ENCODE data around the gene HEMK1.
A peak's percentile ranks its signal among the peaks of the same experiment; 100 is the strongest.

Gene HEMK1

DNA sequence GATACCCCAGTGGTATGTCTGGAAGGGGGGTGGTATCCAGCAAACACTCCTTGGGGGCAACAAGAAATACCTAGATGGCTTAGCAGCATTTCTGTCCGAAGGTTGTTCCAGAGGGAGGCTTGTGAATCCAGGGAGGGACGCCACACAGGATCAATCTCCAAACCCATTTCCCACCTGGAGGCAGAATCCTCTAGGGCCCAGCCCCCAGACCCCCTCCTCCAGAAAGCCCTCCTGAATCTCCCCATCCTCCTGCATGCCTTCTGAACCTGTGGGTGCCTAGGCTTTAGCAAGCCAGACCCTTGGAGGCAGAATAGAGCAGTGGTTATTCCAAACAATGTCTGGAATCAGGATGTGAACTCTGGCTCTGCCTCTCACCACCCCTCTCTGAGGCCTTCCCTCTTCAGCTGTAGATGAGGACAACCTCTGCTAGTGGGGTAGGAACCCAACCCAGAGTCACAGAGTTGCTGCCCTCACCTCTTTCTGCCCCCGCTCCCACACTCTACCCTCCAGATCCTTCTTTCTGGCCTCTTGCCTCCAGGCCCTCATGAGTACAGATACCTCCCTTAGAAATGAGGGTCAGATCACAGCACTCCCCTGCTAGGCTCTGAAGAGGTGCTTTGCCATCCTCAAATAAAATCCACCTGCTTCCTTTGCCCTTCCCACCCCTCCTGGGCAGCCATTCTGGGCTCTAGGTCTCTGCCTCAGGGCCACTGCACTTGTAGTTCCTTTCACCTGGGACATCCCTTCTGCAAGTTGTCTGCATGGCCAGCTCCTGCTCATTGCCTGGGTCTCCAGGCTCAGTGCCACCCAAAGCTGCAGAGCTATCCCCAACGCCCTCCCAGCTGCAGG lies 34.2 kb downstream of the HEMK1 start:
- no peak for DNase-seq

DNA sequence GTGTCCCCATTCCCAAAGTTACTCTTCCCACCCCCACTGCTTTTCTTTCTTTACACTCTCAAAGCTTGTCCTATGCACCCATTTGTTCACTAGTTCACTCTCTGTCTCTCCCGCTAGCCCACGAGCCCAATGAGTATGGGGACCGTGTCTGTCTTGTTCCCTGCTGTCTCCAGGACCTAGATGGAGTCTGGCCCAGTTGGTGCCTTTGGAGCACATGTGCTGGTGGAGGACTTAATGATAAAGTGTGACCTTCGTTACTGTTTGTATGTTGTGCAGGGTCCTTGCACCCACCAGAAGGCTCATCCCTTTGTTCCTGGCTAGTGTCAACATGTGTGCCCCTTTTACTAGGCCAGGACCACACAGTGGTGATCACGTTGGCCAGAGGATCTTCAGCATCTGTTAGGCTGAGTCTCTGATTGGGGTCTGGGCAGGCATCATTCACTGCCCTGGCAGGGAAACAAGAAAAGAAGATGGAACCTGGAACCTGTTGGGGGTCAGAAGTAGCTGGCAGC lies 34.8 kb downstream of the HEMK1 start:
- DNase-seq = no peak

DNA sequence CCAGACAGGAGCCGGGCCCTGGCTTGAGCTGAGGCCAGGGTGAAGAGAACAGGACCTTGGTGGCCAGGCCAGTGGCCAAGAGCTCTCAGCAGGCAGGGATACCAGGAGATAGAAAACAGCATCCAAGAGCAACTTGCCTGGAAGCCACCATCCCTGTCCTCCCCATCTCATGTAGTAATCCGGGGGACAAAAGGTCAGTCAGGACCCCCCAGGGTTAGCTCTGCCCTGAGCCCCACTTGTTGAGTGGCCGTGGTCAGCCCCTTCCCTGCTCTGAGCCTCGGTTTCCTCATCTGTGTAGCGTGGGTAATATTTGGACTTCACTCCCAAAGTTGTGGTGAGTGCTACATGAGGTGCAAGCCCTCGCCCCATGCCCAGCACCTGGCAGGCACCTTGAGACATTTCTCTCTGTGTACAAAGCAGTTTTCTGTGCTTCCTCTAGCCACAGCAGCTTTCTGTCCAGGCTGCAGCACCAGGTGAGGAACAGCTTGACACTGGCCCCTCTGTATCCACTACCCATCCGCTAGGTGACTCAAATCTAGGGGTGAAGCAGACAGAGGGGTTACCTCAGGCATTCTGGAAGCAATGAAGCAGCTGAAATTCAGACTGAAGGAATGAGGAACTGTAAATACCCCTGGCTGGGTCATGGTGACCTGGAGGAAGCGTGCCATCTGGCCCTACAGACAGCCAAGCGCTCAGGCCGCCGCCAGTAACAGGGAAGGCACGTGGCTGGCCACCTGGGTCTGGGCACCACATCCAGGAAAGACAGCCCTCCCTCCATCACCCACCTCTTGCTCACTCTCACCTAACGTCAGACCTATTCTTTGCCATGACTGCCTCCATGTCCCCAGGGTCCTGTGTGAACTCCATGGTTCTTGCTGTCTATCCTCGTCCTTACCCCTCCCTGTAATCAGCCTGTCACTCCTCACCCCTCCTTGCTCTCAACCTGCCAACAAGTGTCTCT lies 35.6 kb downstream of the HEMK1 start:
- DNase-seq = no peak

DNA sequence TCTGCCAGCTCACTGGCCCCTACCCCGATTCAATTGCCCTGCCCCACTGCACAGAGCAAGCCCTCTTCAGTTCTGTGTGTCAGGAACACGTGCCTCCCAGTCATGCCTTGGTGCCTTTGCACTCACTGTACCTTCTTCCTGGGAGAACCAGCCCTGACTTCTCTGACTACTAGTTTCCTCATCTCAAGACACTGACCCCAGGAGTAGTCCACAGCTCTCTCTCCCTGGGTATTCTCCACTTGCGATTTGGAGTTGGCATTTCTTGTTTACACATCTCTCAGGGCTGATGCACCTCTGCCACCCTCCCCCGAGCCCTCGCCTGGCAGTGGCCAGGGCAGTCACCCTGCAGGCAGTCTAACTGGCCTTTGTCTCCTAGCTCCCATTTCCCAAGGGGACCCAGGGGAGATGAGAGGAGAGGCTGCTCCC lies 36.6 kb downstream of the HEMK1 start:
- DNase-seq = no peak

DNA sequence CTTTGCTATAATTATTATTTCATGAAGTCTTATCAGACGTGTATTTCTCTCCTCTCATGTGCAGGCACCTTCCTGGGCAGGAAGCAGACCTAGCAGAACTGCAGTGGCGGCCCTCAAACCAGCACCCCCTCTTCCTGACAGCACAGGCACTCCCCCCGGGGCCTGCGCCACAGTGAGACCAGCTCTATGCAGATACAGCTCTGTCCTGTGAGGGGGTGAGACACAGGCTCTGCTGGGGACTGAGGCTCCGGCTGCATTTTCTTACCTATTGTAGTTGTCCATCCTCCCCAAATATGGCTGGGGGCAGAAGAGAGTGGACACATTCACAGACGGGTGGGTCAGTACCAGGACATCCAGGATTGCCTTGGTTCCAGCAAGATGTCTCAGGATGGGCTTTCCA lies 37.3 kb downstream of the HEMK1 start:
- no peak for DNase-seq

DNA sequence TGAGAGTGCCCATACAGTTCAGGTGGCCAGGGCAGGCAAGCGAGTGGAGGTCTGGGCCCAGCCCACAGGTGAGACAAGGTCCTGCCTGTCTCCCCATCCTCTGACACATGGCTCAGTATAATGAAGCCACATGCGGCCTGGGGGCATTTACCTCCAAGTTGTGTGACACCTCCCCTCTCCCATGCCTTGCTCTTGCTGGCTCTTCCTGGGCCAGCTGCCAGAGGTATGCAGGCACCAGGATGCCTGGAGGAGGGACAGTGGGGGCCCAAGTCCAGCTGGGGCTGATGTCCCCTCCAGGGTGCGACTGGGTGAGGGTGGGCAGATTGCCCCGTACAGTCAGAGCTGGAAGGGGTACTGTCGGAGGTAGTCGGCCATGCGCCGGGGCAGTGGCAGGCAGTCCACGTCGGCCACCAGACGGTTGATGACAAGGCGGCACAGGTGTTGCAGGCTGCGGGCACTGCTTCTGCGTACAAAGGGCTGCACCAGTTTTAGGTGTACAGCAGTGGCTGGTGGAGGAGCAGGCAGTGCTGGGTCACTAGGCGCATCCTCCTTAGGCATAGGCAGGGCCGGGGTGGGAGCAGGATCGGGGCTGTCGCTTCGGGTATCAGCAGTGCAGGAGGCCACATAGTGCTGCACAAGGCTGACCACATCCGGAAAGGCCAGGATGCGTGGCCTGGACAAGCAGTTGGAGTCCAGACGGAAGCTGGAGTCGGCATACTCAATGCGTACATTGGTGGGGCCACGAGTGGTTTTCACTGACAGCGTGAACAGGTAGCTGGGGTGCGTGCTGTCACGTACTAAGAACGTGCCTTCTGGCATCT lies 38.2 kb downstream of the HEMK1 start:
- DNase-seq = no peak

DNA sequence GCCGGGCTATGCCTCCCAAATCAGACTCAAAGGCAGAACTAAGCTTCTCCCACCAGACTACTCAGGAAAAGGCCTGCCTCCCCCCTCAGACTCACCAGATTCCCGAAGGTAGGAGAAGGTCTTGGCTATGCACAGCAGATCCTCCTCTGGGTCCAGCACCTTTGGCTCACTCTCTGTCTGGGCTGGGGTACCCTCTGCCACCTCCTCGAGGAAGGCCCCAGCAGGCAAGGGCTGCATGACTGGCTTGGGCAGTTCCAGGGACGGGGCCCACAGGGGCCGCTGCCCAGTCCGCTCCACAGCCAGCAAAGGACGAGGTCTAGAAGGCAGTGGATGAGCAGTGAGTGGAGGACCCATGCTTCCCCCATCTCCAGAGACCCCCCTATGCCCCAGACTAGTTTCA lies 39.0 kb downstream of the HEMK1 start:
- no peak for DNase-seq

DNA sequence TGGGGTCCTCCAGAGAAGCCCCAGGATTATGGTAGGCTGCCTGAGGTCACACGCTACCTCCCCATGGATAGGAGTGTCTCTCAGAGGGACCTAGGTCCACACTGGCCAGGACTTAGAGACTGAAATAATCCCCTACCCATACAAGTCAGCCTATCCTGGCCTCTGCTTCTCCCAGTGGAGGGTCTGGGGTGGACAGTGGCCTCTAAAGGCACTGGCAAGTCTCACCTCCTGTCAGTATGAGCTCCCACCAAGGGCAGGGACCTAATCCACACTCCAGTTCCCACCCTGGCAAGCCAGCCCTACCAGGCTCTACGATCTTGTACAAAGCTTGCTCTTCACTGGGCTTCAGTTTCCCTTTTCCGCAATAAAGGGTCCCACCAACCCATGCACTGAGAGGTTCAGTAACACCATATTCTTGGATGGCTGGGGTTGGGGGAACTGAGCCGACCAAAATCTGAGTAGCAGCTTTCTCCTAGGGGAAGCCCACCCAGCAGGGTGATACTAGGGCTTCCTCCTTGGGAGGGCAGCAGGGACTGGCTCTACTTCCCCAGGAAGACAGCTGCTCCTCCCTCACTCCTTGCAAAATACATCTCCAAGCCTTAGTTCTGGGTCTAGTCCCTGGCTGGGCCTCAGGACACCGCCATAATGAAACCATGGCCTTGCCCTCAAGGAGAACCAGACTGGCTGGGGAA lies 39.9 kb downstream of the HEMK1 start:
- no peak for DNase-seq

DNA sequence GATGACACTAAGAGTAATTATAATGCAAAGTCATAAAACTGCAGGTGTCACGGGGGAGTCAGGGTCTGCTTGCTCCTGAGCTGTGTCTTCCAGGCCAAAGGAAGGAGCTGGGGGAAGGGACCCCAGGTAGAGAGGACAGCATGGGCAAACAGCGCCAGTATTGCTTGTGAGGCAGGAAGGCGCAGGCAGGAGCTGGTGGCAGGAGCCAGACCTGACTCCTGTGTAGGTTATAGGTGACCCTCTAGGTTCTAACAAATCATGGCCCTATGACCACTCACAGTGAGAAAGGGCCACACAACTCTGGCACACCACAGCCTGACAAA lies 40.4 kb downstream of the HEMK1 start:
- DNase-seq = no peak

DNA sequence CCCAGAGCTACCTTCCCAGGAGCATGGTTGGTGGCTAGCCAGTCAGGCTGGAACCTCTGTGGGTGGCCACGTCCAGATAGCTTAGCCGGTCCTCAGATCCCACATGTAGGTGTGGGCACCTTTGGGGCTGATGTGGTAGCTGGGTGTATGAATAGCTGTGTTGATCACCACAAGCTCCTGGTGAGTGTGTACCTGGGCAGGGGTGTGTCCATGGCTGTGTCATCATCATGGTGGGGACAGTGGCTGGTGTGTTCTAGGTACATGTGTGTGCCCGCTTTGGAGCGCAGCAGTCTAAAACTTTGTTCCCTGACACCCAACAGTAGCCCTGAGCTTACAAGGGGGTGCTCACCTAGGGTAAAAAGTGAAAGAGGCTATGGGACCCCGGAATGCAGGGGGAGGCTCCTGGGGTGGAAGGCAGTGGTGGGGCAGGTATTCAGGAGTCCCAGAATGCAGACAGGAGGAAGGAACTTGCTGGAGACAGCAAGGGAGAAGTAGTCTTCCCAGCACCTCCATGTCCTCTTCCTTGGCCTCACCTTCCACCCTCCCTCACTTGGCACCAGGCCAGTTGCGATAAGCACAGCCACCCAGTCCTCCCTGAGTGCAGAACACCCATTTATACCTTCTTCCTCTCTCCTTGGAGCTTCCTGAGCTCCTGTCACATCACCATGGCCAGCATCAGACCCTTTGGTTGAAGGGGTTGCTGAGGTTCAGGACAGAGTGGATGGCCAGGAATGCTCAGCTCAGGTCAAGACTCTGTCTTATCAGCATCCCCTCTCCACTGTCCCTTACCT lies 41.1 kb downstream of the HEMK1 start:
- no peak for DNase-seq

DNA sequence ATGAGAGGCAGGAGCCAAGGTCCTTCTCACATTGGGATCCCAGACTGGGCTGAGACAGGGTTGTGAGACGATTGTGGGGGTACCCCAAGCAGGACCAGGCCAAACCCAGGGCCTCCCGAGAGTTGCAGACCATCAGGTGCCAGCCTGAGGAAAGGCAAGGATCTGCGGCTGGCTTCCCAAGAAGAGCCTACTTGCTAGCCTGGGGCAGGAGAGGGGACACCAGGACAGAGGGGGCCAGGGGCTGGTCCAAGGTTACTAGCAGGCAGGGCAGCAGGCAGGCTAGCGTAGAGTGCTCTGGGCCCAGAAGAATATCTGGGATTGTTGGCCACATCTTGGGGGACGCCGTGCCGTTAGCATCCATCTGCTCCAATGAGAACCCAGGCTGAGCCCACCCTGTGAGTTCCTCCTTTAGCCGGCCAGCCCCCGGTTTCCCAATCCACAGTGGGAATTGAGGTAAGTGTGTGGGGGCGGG lies 41.7 kb downstream of the HEMK1 start:
- DNase-seq = no peak

DNA sequence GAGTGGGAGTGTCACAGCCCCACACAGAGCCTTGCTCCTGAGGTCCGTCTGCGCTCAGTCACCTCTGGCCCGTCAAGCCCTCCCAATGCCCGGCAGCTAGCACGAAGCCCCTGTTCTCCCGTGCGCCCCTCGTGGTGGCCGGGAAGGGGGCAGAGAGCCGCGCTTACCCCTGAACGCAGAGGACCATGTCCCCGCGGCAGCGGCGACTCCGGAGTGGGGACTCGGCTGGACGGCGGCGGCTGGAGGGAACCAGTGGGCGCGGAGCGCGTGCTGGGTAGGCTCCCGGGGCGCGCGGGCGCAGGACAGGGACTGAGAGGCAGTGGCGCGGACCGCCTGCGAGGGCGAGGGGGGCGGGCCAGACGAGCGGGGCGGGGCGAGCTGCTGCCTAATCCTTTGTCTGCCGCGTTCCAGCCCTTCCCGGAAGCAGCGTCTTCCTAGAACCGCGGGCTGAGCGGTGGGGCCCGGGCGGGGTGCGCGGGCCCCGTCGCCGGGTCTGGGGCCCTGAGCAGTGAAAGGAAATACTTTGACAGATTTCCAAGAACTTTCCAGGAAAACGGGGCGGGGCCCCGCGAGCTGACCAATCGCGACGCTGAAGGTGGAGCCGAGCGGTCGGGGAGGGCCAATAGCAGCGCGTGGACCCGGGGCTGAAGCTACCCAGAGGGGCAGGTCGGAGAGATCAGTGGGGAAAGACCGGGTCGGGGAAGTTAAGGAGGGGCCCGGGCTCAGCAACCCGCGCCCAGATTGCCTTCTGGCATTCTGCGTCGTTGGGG lies 42.3 kb downstream of the HEMK1 start, which contains the start of gene CISH:
CISH (minus strand) TSS at position 311 of the 770 bp plus-strand sequence; CDS start at position 187, 124 bp downstream.
- DNase-seq = peak; percentile 89

DNA sequence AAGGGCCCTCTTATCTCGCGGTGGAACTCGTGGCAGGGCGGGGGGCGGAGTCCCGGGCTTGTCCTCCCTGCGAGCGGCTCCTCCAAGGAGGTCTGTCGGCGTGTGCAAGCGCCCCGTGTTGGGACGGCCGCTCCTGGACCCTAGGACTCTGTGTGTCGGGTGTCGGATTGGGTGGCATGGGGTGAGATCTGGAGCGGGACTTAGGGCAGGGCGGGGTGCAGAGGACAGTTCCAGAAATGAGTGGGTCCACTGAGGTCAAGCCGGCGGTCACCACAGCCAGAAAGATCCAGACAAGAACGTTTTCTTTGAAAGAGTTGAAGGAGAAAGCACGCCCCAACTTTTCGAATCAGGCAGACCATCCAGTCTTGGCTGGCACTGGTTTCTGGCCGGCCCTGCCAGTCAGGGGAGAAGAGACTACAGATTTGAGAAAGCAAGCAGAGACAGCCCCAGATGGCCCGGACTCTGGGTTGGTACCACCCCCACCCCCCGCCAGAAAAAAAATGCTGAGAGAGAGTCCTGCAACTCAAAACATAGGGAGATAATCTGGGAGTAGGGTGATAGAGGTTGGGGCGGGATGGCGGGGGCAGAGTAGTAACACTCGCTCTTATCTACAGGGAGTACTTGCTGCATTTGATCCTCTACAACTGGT lies 43.0 kb downstream of the HEMK1 start:
- DNase-seq = no peak

DNA sequence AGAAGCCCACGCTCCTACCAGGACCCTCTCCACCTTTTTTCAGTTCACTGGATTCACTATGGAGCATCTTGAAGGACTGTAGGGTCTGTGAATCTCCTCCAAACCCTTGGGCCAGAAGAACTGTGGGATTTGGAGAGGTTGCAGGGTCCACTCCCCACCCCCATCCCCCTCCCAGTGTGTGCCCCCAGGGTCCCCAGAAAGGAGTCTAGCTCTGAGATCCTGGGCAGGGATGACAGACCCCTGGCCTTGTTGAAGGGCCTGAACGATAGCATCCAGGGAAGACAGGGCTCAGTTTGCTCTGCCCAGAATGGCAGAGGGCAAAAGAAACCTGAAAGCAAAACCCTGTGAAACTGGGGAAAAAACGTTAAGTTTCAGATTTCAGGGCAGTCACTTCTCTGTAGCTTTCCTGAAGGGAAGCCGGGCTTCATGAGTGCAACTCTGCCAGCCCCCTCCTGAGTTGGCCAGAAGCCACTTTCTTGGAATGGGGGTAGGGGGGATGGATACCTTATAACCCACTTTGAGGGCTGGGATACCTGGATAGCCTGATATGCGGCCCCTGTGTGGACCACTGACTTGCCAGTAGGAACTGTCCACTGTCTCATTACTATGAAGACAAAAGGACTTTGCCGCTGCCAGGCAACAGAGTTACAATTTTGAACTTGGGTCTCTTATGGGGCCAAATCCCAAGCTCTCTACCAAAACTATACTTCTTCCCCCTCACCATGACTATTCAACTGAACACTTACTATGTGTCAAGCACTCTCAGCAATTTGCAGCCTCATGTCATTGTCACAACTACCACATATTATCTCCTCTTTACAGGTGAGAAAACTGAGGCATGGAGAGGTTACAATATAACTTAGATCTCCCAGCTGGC lies 43.9 kb downstream of the HEMK1 start:
- DNase-seq = no peak

DNA sequence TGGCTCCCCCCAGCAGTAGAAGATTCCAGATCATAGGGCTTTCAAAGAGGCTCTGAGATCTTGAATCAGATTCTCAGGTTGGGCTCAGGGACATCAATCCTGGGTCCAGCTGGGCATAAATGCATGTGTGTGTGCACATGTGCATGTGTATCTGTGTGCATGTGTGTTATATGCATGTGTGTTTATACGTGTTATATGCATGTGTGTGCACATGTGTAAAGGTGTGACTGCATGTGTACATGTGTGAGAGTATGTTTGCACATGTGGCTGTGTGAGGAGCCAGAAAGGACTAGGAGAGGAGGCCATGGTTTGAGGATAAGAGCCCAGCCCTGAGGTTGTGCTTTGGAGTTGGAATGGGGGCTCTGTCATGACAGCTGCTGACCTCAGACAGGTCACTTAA lies 45.9 kb downstream of the HEMK1 start:
- no peak for DNase-seq

DNA sequence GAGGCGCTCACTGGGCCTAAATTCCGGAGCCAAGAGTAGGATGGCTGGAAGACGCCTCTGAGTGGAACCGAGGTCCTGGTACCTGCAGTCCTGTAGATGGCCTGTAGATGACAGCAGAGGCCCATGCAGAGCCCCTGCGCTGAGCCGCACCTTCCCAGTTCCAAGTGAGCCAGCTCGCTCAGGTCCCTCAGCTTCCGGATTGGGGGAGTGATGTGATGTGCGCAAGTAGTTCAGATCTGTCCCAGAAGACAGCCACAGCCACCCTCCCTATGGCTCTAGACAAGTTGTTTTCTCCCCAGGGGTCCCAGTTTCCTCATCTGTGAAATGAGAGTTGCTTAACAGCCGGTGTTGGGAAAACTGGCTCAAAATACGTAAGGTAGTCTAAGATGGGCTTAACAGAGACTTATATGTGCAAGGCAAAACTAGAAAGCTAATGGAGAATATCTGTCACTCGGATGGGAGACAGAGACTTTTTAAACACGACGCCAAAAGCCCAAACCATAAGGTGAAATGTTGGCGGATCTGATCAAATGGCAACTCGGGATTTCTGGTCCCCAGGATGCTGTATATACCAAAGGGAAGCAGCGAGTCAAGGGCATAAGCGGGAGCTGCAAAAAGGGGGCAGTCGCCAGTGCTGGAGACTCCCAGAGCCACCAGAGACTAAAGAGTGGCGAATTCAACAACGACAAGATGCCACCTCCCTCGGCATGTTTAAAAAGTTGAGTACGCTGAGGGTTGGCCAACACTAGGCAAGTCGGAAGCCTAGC lies 46.9 kb downstream of the HEMK1 start:
- DNase-seq = peak; percentile 77

DNA sequence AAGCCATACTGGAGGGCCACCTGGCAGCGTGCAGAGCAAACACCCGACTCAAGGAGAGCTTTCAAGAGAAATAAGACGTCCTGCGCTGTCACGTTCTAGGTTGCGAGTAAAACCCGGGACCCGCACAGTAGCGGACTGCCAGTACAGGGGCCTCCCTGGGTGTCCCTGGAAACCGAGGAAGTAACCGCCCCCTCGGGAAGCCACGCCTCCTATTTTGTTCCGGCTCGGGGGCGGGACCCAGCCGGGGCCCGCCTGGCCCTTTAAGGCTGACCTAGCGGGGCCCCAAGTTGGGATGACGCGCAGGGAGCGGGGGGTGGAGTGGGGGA lies 47.4 kb downstream of the HEMK1 start:
- DNase-seq = peak; percentile 60

Measured in NCI-H510A treated with DMSO at 0.1 percent for 48 hours (cell line).